K562 (cell line): ENCODE results near the gene DGLUCY. TPM values are rescaled to one million over a fixed set of nuclear protein-coding genes. Genes with fewer than 3 reads are reported as not detected.
"Not testable (repeated sequence)": the region's sequence is repeated elsewhere in the genome, so short reads cannot be mapped to it uniquely, and the experiment has no call there.

Experiments used
- ATAC-seq: fragments of 200-7000 bp; cut with Tn5 transposase; 3 replicates; pipeline ENCODE4 v1.9.1; 2020; ENCODE audit warnings: moderate library complexity
- BruUV-seq: library from RNA; stranded (reverse); fragments of 400-500 nt; replicated peaks from 2 replicates; lab custom pipeline; 2021; lab: Mats Ljungman, UMichigan
- CTCF ChIA-PET: fragments of 300-600 bp; formaldehyde crosslinking; extraction: SDS; loops from one replicate; lab custom pipeline; 2021; ENCODE audit warnings: low intra/inter-chr PET ratio; lab: Yijun Ruan, JAX
- POLR2A ChIA-PET: fragments of 300-600, 350-650 bp; sonication (Branson Sonifier 250); formaldehyde crosslinking; extraction: SDS; loops from one replicate; lab custom pipeline; 2021; ENCODE audit warnings: antibody characterized with exemption, inconsistent platforms; lab: Yijun Ruan, JAX
- DNase-seq, 4 experiments: peaks; one replicate each; pipeline versions ENCODE4 v3.0.0 to v3.0.0-alpha.2; 2011 to 2018; ENCODE audit warnings: low spot score in 3 of 4, mixed read lengths in 3 of 4; ENCODE audit errors: extremely low read depth in 1 of 4
- FAIRE-seq: peaks from 2 replicates; lab custom pipeline; 2011; peaks lifted over from hg19 to GRCh38; lab: Jason Lieb, UNC
- H2AFZ ChIP-seq: 2 replicates; pipeline ENCODE4 v1.6.0; 2011; ENCODE audit warnings: low read depth, low read length, control low read depth, inconsistent platforms
- H3K27ac ChIP-seq: fragments of 200-600 bp; 3 replicates; pipeline ENCODE4 v1.8.0; 2011; ENCODE audit warnings: low read depth, mild to moderate bottlenecking, control low read depth, inconsistent platforms, low read length, moderate library complexity, mixed read lengths; ENCODE audit errors: extremely low read depth
- H3K27me3 ChIP-seq, 2 experiments: fragments of 300-600 bp in 1 of 2; 2 replicates in 1 of 2; 3 replicates in 1 of 2; pipeline versions ENCODE4 v1.6.0 to v1.8.0; 2011; ENCODE audit warnings: inconsistent platforms in 2 of 2, low read length in 2 of 2, mild to moderate bottlenecking in 1 of 2, mixed read lengths in 1 of 2, moderate library complexity in 1 of 2; ENCODE audit not compliant: control insufficient read depth in 2 of 2, insufficient read depth in 2 of 2
- H3K36me3 ChIP-seq: fragments of 300-600 bp; 3 replicates; pipeline ENCODE4 v1.8.0; 2011; ENCODE audit warnings: mild to moderate bottlenecking, low read length, inconsistent platforms; ENCODE audit not compliant: control insufficient read depth, insufficient read depth
- H3K4me1 ChIP-seq, 2 experiments: fragments of 200-600 bp in 1 of 2; replicated peaks in 1 of 2; 2 replicates in 1 of 2; 3 replicates in 1 of 2; pipeline versions ENCODE4 v1.5.1 to v1.8.0; 2011; ENCODE audit warnings: inconsistent platforms in 2 of 2, low read length in 2 of 2, mild to moderate bottlenecking in 1 of 2, mixed read lengths in 1 of 2, moderate library complexity in 1 of 2; ENCODE audit not compliant: control insufficient read depth in 2 of 2, insufficient read depth in 2 of 2
- H3K4me2 ChIP-seq: 2 replicates; pipeline ENCODE4 v1.6.1; 2011; ENCODE audit warnings: low read length, control low read depth, inconsistent platforms, mixed read lengths; ENCODE audit not compliant: insufficient read depth
- H3K4me3 ChIP-seq: fragments of 200-600 bp; sonication (generic), shearing (Covaris generic); 2 replicates; pipeline ENCODE4 v1.5.1; 2016; ENCODE audit warnings: control low read depth, inconsistent platforms
- H3K79me2 ChIP-seq: fragments of 200-600 bp; 3 replicates; pipeline ENCODE4 v1.8.0; 2011; ENCODE audit warnings: low read length, inconsistent platforms; ENCODE audit not compliant: control insufficient read depth, insufficient read depth
- H3K9ac ChIP-seq, 2 experiments: 2 replicates each; pipeline versions ENCODE4 v1.6.0 to v1.6.1; 2011; ENCODE audit warnings: low read depth in 2 of 2, low read length in 2 of 2, control low read depth in 1 of 2, inconsistent platforms in 1 of 2, mild to moderate bottlenecking in 1 of 2, mixed read lengths in 1 of 2; ENCODE audit not compliant: insufficient read depth in 1 of 2
- H3K9me1 ChIP-seq: one replicate; pipeline ENCODE4 v1.6.0; 2011; ENCODE audit warnings: inconsistent platforms, mild to moderate bottlenecking, low read length, moderate library complexity; ENCODE audit not compliant: control insufficient read depth, insufficient read depth
- H3K9me3 ChIP-seq: replicated peaks from 2 replicates; pipeline ENCODE4 v1.5.1; 2011; ENCODE audit warnings: low read depth, low read length, inconsistent platforms; ENCODE audit not compliant: control insufficient read depth, insufficient read depth
- H4K20me1 ChIP-seq: replicated peaks from 2 replicates; pipeline ENCODE4 v1.6.1; 2011; ENCODE audit warnings: low read length, inconsistent platforms, mixed read lengths; ENCODE audit not compliant: control insufficient read depth, insufficient read depth
- KLF6 ChIP-seq: fragments of 250-450 bp; sonication (Bioruptor Pico); IDR thresholded peaks from 2 replicates; pipeline ENCODE4 v1.4.0; 2020; ENCODE audit warnings: mild to moderate bottlenecking, moderate library complexity, borderline replicate concordance
- TAF7 ChIP-seq: fragments of 450-650 bp; IDR thresholded peaks from 2 replicates; pipeline ENCODE4 v1.6.1; 2016; ENCODE audit warnings: missing genetic modification characterization, missing compliant biosample characterization
- ZNF239 ChIP-seq: fragments of 250-450 bp; sonication (Bioruptor Pico); IDR thresholded peaks from 2 replicates; pipeline ENCODE4 v1.4.0; 2020; ENCODE audit warnings: mild to moderate bottlenecking
- WGBS: fragments of 100-300 bp; shearing (Covaris generic); methylation state at CpG from one replicate; pipeline ENCODE4 v1.1.6; 2016; ENCODE audit warnings: low coverage, mixed read lengths; ENCODE audit not compliant: insufficient coverage; ENCODE audit errors: missing lambda C conversion rate; 5-methylcytosine and 5-hydroxymethylcytosine counted together
- in situ Hi-C: fragments of 300-500 bp; cut with MboI; formaldehyde crosslinking; loops from 4 replicates; pipeline ENCODE4 v1.15.0; 2018; ENCODE audit warnings: inconsistent platforms, mixed read lengths
- intact Hi-C: fragments of 100-400 bp; cut with micrococcal nuclease; formaldehyde crosslinking; loops from 2 replicates; pipeline ENCODE4 v1.14.2; 2022
- polyA plus RNA-seq, 8 experiments: library from polyadenylated mRNA; depleted of rRNA in 4 of 8; stranded (reverse) in 5 of 8; unstranded in 3 of 8; fragments of >200 nt; fragmentation: Nextera tagmentation in 2 of 8; fragmentation: Illumina TruSeq in 1 of 8; extraction: Ambion mirVana in 2 of 8; extraction: Trizol in 1 of 8; gene quantifications; 2 replicates each; pipeline versions ENCODE4 v1.2.1 to v1.2.3, GENCODE V29; 2011 to 2014; ENCODE audit warnings: inconsistent platforms in 1 of 8, missing spikeins in 1 of 8
- total RNA-seq, 7 experiments: library from RNA; depleted of rRNA in 6 of 7; stranded (reverse); fragments of >200 nt in 6 of 7; fragmentation: Illumina TruSeq in 2 of 7; extraction: Trizol in 2 of 7; gene quantifications; 2 replicates each; pipeline versions ENCODE4 v1.2.1 to v1.2.3, GENCODE V29; 2011 to 2021; ENCODE audit warnings: low replicate concordance in 1 of 7

Gene DGLUCY
- total and polyA plus RNA-seq, 9 of the 15 experiments (the other 6 are each of a cell fraction or from before 2014, with no cell fraction given) = 9.9 to 28.4 (median 21.0) TPM

- H3K4me3 ChIP-seq = no peak overlapping the region
- ChIA-PET POLR2A (no interaction called here), CTCF (no interaction called here)
- ATAC-seq (no peak), FAIRE-seq (no peak), DNase-seq (no peak)
- WGBS = 6% methylated on average over 2 of the region's 2 CpGs
- H3K9me1 ChIP-seq = no peaks in the 10 kb centered on the region
- H3K9ac ChIP-seq = no peak overlapping the region
- no peaks in the 10 kb centered on the region for H3K9me3 ChIP-seq
- no peak overlapping the region for H3K27ac ChIP-seq
- intact Hi-C loops = no loop called here
- TF ChIP-seq KLF6 = no peak
- no peak for TF ChIP-seq ZNF239
- TF ChIP-seq TAF7 = no peak
- H3K4me2 ChIP-seq = no peak overlapping the region
- H4K20me1 ChIP-seq = no peaks in the 10 kb centered on the region
- H3K27me3 ChIP-seq = peaks cover 3 to 10% of the 10 kb centered on the region in 2 experiments; a peak in 3 of 5 replicates
- H3K36me3 ChIP-seq = no peaks in the 10 kb centered on the region
- H3K4me1 ChIP-seq = no peaks in the 10 kb centered on the region
- in situ Hi-C loops = no loop called here
- H2AFZ ChIP-seq = no peak overlapping the region
- BruUV-seq = no TSS peak
- H3K79me2 ChIP-seq = no peaks in the 10 kb centered on the region
Observed at GRCh38 chr14:91084516-91084915, 29.4 kb upstream of the DGLUCY start.

- H3K79me2 ChIP-seq, H3K4me1 ChIP-seq, H2AFZ ChIP-seq, FAIRE-seq, H3K9me1 ChIP-seq, in situ Hi-C loops, DNase-seq, H3K9ac ChIP-seq, H3K4me3 ChIP-seq, BruUV-seq, H3K9me3 ChIP-seq, intact Hi-C loops, H3K36me3 ChIP-seq, H4K20me1 ChIP-seq, H3K27ac ChIP-seq, POLR2A ChIA-PET, H3K4me2 ChIP-seq, ATAC-seq, CTCF ChIA-PET: not testable (repeated sequence)
- 14% methylated on average over 5 of the region's 5 CpGs for WGBS
- H3K27me3 ChIP-seq = peaks cover 3 to 25% of the 10 kb centered on the region in 2 experiments
Observed at GRCh38 chr14:91087470-91087869, 26.4 kb upstream of the DGLUCY start.
